ENCODE results near the gene EMILIN1. TPM values are rescaled to one million over a fixed set of nuclear protein-coding genes. Genes with fewer than 3 reads are reported as not detected.

The EMILIN1 gene
- total and polyA plus RNA-seq, 9 donors, result 8.6 to 321 (median 183) TPM

DNA sequence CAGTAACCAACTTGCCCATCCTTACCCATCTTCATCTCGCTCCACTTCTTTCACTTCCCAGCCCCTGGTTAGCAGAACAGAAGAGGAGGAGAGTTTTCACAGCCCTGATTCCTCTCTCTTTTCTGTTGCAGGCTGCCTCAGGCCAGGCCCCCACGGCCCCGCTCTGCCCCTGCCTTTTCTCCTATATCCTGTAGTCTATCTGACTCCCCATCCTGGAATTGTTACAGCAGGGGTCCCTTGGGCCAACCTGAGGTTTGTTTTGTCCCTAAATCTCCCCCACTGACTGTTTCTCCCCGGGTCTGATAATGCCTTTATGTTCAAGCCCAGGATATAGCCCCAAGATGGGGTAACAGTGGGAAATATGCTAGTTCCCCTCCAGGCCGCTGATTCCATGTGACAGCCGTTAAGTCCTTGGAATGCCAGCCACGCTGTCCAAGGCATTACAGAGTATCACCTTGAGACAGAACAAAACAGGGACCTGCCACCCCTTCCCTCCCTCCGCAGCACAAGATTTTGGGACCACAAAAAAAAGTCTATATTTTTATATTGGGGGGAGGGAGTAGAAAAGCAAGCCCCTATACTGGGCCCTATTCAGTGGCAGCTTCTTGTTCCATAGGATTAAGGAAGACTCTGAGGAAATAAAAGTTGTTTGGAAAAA lies 8.3 kb upstream of the EMILIN1 start:
- DNase-seq, result peak in 2 of 5 donors; percentile 17 to 28
- TF ChIP-seq POLR2A (IDR thresholded peaks at IDR 0.05), result no peak
- TF ChIP-seq, protein P1, sequence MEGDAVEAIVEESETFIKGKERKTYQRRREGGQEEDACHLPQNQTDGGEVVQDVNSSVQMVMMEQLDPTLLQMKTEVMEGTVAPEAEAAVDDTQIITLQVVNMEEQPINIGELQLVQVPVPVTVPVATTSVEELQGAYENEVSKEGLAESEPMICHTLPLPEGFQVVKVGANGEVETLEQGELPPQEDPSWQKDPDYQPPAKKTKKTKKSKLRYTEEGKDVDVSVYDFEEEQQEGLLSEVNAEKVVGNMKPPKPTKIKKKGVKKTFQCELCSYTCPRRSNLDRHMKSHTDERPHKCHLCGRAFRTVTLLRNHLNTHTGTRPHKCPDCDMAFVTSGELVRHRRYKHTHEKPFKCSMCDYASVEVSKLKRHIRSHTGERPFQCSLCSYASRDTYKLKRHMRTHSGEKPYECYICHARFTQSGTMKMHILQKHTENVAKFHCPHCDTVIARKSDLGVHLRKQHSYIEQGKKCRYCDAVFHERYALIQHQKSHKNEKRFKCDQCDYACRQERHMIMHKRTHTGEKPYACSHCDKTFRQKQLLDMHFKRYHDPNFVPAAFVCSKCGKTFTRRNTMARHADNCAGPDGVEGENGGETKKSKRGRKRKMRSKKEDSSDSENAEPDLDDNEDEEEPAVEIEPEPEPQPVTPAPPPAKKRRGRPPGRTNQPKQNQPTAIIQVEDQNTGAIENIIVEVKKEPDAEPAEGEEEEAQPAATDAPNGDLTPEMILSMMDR (IDR thresholded peaks at IDR 0.05), result no peak
- no peak for TF ChIP-seq EP300 (IDR thresholded peaks at IDR 0.05)
- WGBS, 3 donors, result 63 to 76% (median 68%) methylated on average over 8 of the region's 8 CpGs
- peaks cover 12% of the 10 kb centered on the region for H3K4me1 ChIP-seq (ENCODE audit: insufficient read depth)
- H3K36me3 ChIP-seq, result no peaks in the 10 kb centered on the region
- H3K9me3 ChIP-seq, result no peaks in the 10 kb centered on the region
- H3K27me3 ChIP-seq, result no peaks in the 10 kb centered on the region
- no peak overlapping the region for H3K4me3 ChIP-seq
- H3K27ac ChIP-seq, result no peak overlapping the region
- intact Hi-C loops (cut with DNase I), result no loop called here

DNA sequence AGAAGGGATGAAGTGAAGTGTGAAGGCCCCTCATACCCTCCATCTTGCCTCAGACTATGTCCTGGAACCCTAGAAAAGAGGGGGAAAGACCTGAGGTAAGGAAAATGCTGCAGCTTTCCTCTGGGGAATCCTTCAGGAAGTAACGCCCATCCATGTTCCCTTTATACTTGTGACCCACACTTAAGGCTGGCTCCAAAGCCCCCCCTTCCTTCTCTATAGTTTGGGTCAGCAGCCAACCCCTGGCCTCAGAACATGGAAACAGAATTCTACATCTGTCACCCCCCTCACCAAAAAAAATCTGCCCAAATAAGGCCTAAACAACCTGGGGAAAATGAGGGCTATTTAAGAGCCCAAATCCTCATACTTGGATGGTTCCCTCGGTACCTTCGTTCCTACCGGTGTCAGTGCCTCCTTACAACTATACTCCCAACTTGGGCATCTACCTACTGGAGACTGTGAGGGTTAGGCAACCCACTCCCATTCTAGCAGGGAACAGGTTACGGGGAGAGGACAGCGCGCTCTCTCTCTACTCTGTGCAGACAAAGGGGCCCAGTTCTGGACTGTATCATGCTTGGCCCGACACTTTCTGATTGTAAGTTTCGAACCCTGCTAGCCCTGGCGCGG lies 7.7 kb upstream of the EMILIN1 start:
- TF ChIP-seq POLR2A (IDR thresholded peaks at IDR 0.05) (no peak), EP300 (IDR thresholded peaks at IDR 0.05) (no peak)
- TF ChIP-seq, protein P1 (IDR thresholded peaks at IDR 0.05), result no peak
- peak in 1 of 5 donors; percentile 17 for DNase-seq
- Histone ChIP-seq H3K4me1 (ENCODE audit: insufficient read depth) (peaks cover 15% of the 10 kb centered on the region), H3K27ac (peak overlapping the region; percentile 92 to 98), H3K9me3 (no peaks in the 10 kb centered on the region), H3K36me3 (no peaks in the 10 kb centered on the region), H3K27me3 (no peaks in the 10 kb centered on the region), H3K4me3 (peak overlapping the region; percentile 59)
- WGBS, 3 donors, result 0 to 2% (median 1%) methylated on average over 10 to 11 of the region's 11 CpGs
- intact Hi-C loops (cut with DNase I), result no loop called here

DNA sequence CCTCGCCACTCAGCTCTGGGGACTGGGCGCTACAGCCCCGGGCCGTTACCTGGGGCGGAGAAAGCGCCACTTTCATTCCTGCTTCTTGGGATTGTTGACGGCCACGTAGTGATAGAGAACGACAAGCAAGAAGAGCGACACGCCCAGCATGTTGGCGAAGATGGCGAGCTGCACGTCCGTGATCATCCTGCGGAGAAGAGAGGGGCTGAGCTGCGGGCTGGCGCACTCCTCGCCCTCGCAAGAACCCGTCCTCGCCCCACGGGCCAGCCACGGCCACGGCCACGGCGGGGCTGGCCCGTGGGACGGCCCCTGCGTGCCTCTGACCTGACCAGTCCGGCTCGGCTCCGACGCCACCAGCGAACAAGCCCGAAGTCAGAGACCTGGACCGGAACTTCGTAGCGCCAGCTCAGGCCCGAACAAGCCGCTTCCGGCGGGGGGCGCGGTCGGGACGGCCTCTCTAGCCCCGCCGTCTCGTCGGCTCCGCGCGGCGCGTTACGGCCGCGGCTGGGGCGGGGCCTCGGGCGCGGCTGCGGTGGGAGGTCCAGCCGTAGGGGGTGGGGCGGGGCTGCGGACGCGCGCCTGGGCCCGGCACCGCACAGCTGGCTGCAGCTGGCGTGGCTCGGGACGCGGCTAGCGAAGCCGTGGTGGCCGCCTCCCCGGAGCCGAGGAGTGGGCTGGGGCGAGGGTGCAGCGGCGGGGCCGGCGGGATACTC lies 7.0 kb upstream of the EMILIN1 start, which contains the start of gene OST4:
OST4 (minus strand) TSS at position 378 of the 713 bp plus-strand sequence.
- H3K4me3 ChIP-seq, result peak within 1 kb of the TSS; percentile 59
- peak; percentile 93 to 96 (median 94) for DNase-seq
- intact Hi-C loops (cut with DNase I), result no loop called here
- no peaks in the 10 kb centered on the region for H3K9me3 ChIP-seq
- peaks cover 16% of the 10 kb centered on the region for H3K4me1 ChIP-seq (ENCODE audit: insufficient read depth)
- H3K27ac ChIP-seq, result peak within 1 kb of the TSS; percentile 92 to 98
- TF ChIP-seq EP300 (IDR thresholded peaks at IDR 0.05) (no peak), POLR2A (IDR thresholded peaks at IDR 0.05) (peak; percentile 75)
- TF ChIP-seq, protein P1 (IDR thresholded peaks at IDR 0.05), result peak in 1 of 3 donors; percentile 23
- no peaks in the 10 kb centered on the region for H3K36me3 ChIP-seq
- H3K27me3 ChIP-seq, result no peaks in the 10 kb centered on the region
- 0 to 1% (median 1%) methylated on average over 29 to 86 of the region's 86 CpGs for WGBS, 3 donors

DNA sequence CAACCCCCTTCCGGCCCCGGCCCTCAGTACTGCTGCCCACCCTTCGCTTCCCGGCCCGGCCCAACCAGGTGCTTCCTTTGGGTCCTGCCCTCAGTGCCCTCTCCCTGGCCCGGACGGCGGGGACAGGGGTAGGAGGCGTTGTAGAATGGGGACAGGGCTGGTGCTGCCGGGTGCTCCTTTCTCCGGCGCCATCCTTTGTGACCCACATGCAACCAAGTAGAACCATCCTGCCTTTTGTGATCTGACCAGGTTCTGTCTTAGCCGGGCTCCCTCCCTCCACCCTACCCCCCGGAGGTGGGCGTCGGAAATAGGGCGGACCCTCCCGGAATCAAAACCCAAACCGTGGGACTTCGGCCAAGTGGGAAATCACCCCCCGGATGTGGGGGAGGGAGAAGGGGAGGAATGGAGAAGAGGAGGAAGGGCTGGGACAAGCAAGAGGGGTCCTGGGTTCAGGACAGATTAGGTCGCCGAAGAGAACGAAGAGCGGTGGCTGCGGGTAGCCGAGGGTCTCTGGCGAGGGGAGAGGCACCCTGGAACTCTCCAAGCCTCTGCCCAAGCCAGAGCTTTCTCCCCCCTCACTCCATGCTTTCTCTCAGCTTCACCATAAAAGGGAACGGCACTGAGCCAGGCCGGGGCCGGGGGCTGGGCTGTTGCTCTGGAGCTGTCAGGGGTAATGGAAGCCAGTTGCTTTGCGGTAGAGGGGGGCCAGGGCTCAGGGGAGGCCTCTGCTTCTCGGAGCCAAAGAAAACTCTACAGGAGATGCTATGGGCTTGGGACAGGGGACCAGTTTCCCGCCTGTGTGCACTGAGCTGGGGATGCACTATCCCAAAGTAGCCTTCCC lies 6.2 kb upstream of the EMILIN1 start:
- intact Hi-C loops (cut with DNase I), result no loop called here
- Histone ChIP-seq H3K27ac (peak overlapping the region; percentile 92 to 98), H3K36me3 (no peaks in the 10 kb centered on the region), H3K4me1 (ENCODE audit: insufficient read depth) (peaks cover 16% of the 10 kb centered on the region), H3K27me3 (no peaks in the 10 kb centered on the region), H3K4me3 (peak overlapping the region; percentile 59), H3K9me3 (no peaks in the 10 kb centered on the region)
- TF ChIP-seq, protein P1 (IDR thresholded peaks at IDR 0.05), result no peak
- TF ChIP-seq EP300 (IDR thresholded peaks at IDR 0.05) (no peak), POLR2A (IDR thresholded peaks at IDR 0.05) (no peak)
- 1 to 3% (median 1%) methylated on average over 28 to 34 of the region's 34 CpGs for WGBS, 3 donors
- peak; percentile 91 to 94 (median 93) for DNase-seq
